ENCODE results near the gene XPR1. TPM values are rescaled to one million over a fixed set of nuclear protein-coding genes. Genes with fewer than 3 reads are reported as not detected.

Gene XPR1
- total RNA-seq, 1 donor from 2014 or later, result 25.4 TPM

GRCh38 chr1:180888870-180889269 is 257.0 kb downstream of the XPR1 start:
- no peak overlapping the region for H3K4me3 ChIP-seq (ENCODE audit: low read depth, low read length)
- H3K27me3 ChIP-seq (ENCODE audit: control insufficient read depth, insufficient read depth, low read length), result no peaks in the 10 kb centered on the region
- no peaks in the 10 kb centered on the region for H3K36me3 ChIP-seq (ENCODE audit: control insufficient read depth, insufficient read depth, low read length)
- no peak for TF ChIP-seq CTCF (IDR thresholded peaks at IDR 0.05; ENCODE audit: insufficient read depth, low read length, poor library complexity, severe bottlenecking)
- DNase-seq (ENCODE audit: low read depth), result no peak

GRCh38 chr1:180889325-180889724 is 257.5 kb downstream of the XPR1 start:
- no peaks in the 10 kb centered on the region for H3K36me3 ChIP-seq (ENCODE audit: control insufficient read depth, insufficient read depth, low read length)
- TF ChIP-seq CTCF (IDR thresholded peaks at IDR 0.05; ENCODE audit: insufficient read depth, low read length, poor library complexity, severe bottlenecking), result no peak
- DNase-seq (ENCODE audit: low read depth), result no peak
- no peak overlapping the region for H3K4me3 ChIP-seq (ENCODE audit: low read depth, low read length)
- H3K27me3 ChIP-seq (ENCODE audit: control insufficient read depth, insufficient read depth, low read length), result no peaks in the 10 kb centered on the region

GRCh38 chr1:180892272-180892671 is 260.4 kb downstream of the XPR1 start:
- TF ChIP-seq CTCF (IDR thresholded peaks at IDR 0.05; ENCODE audit: insufficient read depth, low read length, poor library complexity, severe bottlenecking), result no peak
- Histone ChIP-seq H3K36me3 (ENCODE audit: control insufficient read depth, insufficient read depth, low read length) (no peaks in the 10 kb centered on the region), H3K4me3 (ENCODE audit: low read depth, low read length) (no peak overlapping the region), H3K27me3 (ENCODE audit: control insufficient read depth, insufficient read depth, low read length) (no peaks in the 10 kb centered on the region)
- DNase-seq (ENCODE audit: low read depth), result no peak

GRCh38 chr1:180892675-180893074 is 260.9 kb downstream of the XPR1 start:
- DNase-seq (ENCODE audit: low read depth), result no peak
- no peak for TF ChIP-seq CTCF (IDR thresholded peaks at IDR 0.05; ENCODE audit: insufficient read depth, low read length, poor library complexity, severe bottlenecking)
- Histone ChIP-seq H3K27me3 (ENCODE audit: control insufficient read depth, insufficient read depth, low read length) (no peaks in the 10 kb centered on the region), H3K36me3 (ENCODE audit: control insufficient read depth, insufficient read depth, low read length) (no peaks in the 10 kb centered on the region), H3K4me3 (ENCODE audit: low read depth, low read length) (no peak overlapping the region)

GRCh38 chr1:180893614-180894013 is 261.8 kb downstream of the XPR1 start:
- no peak for TF ChIP-seq CTCF (IDR thresholded peaks at IDR 0.05; ENCODE audit: insufficient read depth, low read length, poor library complexity, severe bottlenecking)
- Histone ChIP-seq H3K36me3 (ENCODE audit: control insufficient read depth, insufficient read depth, low read length) (no peaks in the 10 kb centered on the region), H3K4me3 (ENCODE audit: low read depth, low read length) (no peak overlapping the region), H3K27me3 (ENCODE audit: control insufficient read depth, insufficient read depth, low read length) (no peaks in the 10 kb centered on the region)
- DNase-seq (ENCODE audit: low read depth), result no peak

GRCh38 chr1:180896161-180896560 is 264.3 kb downstream of the XPR1 start:
- Histone ChIP-seq H3K36me3 (ENCODE audit: control insufficient read depth, insufficient read depth, low read length) (no peaks in the 10 kb centered on the region), H3K4me3 (ENCODE audit: low read depth, low read length) (no peak overlapping the region), H3K27me3 (ENCODE audit: control insufficient read depth, insufficient read depth, low read length) (no peaks in the 10 kb centered on the region)
- no peak for DNase-seq (ENCODE audit: low read depth)
- TF ChIP-seq CTCF (IDR thresholded peaks at IDR 0.05; ENCODE audit: insufficient read depth, low read length, poor library complexity, severe bottlenecking), result no peak
